Body of pancreas (tissue), 4 donors: ENCODE results near the gene YKT6.

Experiments used
- CTCF ChIP-seq, 7 experiments: fragments of 450-650 bp in 4 of 7; fragments of 200-600 bp in 3 of 7; sonication (generic) in 3 of 7; IDR thresholded peaks; one replicate each; pipeline ENCODE4 v1.5.1; 2016 to 2019; ENCODE audit warnings: antibody characterized with exemption in 7 of 7
- POLR2A ChIP-seq, 3 donors: fragments of 450-650 bp; IDR thresholded peaks; one replicate each; pipeline ENCODE4 v1.6.1; 2016; ENCODE audit warnings: antibody characterized with exemption in 3 of 3, mild to moderate bottlenecking in 2 of 3

GRCh38 chr7:44227911-44228310, 27.1 kb downstream of the YKT6 start:
- TF ChIP-seq CTCF (IDR thresholded peaks at IDR 0.05) (no peak), POLR2A (IDR thresholded peaks at IDR 0.05) (no peak)
